Mucosa of descending colon (tissue), 3 donors: Measurements from ENCODE around the gene TNKS1BP1. TPM values are rescaled to one million over a fixed set of nuclear protein-coding genes. Genes with fewer than 3 reads are reported as not detected.

Experiments
- ATAC-seq: fragments of 200-7000 bp; cut with Tn5 transposase; one replicate; pipeline ENCODE4 v1.9.1; 2020; ENCODE audit warnings: mild to moderate bottlenecking, moderate library complexity
- DNase-seq, 3 donors: peaks; one replicate each; pipeline ENCODE4 v3.0.0-alpha.2; 2020
- H3K36me3 ChIP-seq: fragments of 200-600 bp; one replicate; pipeline ENCODE4 v1.8.0; 2021; ENCODE audit warnings: low read depth, mild to moderate bottlenecking
- H3K4me1 ChIP-seq: fragments of 200-600 bp; one replicate; pipeline ENCODE4 v1.8.0; 2021; ENCODE audit warnings: low read depth, mild to moderate bottlenecking
- H3K4me3 ChIP-seq: fragments of 200-600 bp; one replicate; pipeline ENCODE4 v1.8.0; 2021; ENCODE audit warnings: mild to moderate bottlenecking
- H3K9me3 ChIP-seq: fragments of 200-600 bp; one replicate; pipeline ENCODE4 v1.8.0; 2021; ENCODE audit warnings: mild to moderate bottlenecking
- intact Hi-C, 2 donors: fragments of 100-400 bp; cut with DNase I in 1 of 2; cut with micrococcal nuclease in 1 of 2; formaldehyde crosslinking; loops; one replicate each; pipeline versions ENCODE4 v1.11.0 to v1.11.1; 2022; cut with DNase I, micrococcal nuclease
- total RNA-seq, 3 donors: library from RNA; stranded (reverse); fragmentation: NEBNext Ultra II Directional in 2 of 3; extraction: Animal tissue kit (Norgen Biotek cat#: 25700) in 2 of 3; gene quantifications; one replicate each; pipeline versions ENCODE4 v1.2.1 to v1.2.4, GENCODE V29; 2021 to 2023
- TF ChIP-seq, protein P1 (sequence below): fragments of 200-600 bp; IDR thresholded peaks from one replicate; pipeline ENCODE4 v1.8.0; 2022; ENCODE audit warnings: antibody characterized with exemption, mild to moderate bottlenecking
- donor health status: DM: no; HTN: no; CAD: no; lungs with moderate emphysema.
- donor health status: DM: no; HTN: no; CAD: no.
- donor health status: DM: no; HTN: yes; CAD: no.

Gene TNKS1BP1
- total RNA-seq, 3 donors from 2014 or later: 90.0 to 149 (median 94.3) TPM

GRCh38 chr11:57357856-57358255 is 33.1 kb upstream of the TNKS1BP1 start:
- no peaks in the 10 kb centered on the region for H3K9me3 ChIP-seq
- ATAC-seq (no peak), DNase-seq (no peak)
- intact Hi-C loops: no loop called here
- H3K36me3 ChIP-seq: no peaks in the 10 kb centered on the region
- no peaks in the 10 kb centered on the region for H3K4me1 ChIP-seq
- H3K4me3 ChIP-seq: no peak overlapping the region
- TF ChIP-seq, protein P1, sequence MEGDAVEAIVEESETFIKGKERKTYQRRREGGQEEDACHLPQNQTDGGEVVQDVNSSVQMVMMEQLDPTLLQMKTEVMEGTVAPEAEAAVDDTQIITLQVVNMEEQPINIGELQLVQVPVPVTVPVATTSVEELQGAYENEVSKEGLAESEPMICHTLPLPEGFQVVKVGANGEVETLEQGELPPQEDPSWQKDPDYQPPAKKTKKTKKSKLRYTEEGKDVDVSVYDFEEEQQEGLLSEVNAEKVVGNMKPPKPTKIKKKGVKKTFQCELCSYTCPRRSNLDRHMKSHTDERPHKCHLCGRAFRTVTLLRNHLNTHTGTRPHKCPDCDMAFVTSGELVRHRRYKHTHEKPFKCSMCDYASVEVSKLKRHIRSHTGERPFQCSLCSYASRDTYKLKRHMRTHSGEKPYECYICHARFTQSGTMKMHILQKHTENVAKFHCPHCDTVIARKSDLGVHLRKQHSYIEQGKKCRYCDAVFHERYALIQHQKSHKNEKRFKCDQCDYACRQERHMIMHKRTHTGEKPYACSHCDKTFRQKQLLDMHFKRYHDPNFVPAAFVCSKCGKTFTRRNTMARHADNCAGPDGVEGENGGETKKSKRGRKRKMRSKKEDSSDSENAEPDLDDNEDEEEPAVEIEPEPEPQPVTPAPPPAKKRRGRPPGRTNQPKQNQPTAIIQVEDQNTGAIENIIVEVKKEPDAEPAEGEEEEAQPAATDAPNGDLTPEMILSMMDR: no peak

- TF ChIP-seq, protein P1: no peak
- intact Hi-C loops: no loop called here
- no peak overlapping the region for H3K4me3 ChIP-seq
- no peaks in the 10 kb centered on the region for H3K9me3 ChIP-seq
- no peaks in the 10 kb centered on the region for H3K36me3 ChIP-seq
- no peak for DNase-seq
- ATAC-seq: no peak
- no peaks in the 10 kb centered on the region for H3K4me1 ChIP-seq
Observed at GRCh38 chr11:57357310-57357709, 32.6 kb upstream of the TNKS1BP1 start.

GRCh38 chr11:57356268-57356667 is 31.5 kb upstream of the TNKS1BP1 start:
- no peaks in the 10 kb centered on the region for H3K9me3 ChIP-seq
- H3K4me3 ChIP-seq: no peak overlapping the region
- ATAC-seq (no peak), DNase-seq (no peak)
- TF ChIP-seq, protein P1: no peak
- intact Hi-C loops: no loop called here
- no peaks in the 10 kb centered on the region for H3K4me1 ChIP-seq
- H3K36me3 ChIP-seq: no peaks in the 10 kb centered on the region

DNA sequence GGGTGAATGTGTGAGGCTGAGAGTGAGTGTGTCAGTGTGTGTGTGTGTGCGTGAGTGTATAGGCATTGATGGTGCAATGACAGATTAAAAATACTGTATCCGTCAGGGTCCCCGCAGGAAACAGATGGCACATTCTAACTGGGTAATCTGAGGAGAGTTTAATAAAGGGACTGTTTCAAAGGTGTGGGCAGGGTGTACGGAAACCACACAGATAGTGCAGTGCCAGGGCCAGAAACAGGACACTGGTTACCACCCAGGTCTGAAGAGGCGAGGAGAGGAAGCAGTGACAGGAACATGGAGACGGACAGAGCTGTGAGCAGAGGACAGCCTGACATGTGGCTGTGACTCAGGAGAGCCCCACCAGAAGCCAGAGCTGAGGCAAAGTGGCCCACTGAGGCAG is 29.9 kb upstream of the TNKS1BP1 start:
- H3K4me3 ChIP-seq: no peak overlapping the region
- DNase-seq (no peak), ATAC-seq (no peak)
- no peaks in the 10 kb centered on the region for H3K4me1 ChIP-seq
- TF ChIP-seq, protein P1: no peak
- no peaks in the 10 kb centered on the region for H3K9me3 ChIP-seq
- intact Hi-C loops: no loop called here
- no peaks in the 10 kb centered on the region for H3K36me3 ChIP-seq

DNA sequence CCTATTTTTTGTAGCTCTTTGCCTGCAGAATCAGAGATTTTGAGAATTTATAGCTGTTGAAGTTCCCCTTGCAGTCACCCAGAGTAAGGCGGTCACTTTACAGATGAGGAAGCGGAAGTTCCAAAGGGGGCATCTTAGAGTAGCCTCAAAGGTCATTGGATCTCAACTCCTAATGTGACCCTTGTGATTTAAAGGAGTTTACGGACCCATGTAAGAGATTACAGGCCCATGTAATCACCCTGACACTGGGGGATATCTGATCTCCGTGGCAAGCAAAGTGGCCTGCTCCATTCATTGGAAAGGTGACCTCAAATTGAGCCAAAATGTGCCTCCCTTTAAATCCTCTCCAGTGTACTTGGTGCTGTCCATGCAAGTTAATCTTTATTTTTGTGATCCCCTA is 29.1 kb upstream of the TNKS1BP1 start:
- Histone ChIP-seq H3K36me3 (no peaks in the 10 kb centered on the region), H3K4me3 (no peak overlapping the region), H3K4me1 (no peaks in the 10 kb centered on the region), H3K9me3 (no peaks in the 10 kb centered on the region)
- ATAC-seq (no peak), DNase-seq (no peak)
- TF ChIP-seq, protein P1: no peak
- intact Hi-C loops: no loop called here

DNA sequence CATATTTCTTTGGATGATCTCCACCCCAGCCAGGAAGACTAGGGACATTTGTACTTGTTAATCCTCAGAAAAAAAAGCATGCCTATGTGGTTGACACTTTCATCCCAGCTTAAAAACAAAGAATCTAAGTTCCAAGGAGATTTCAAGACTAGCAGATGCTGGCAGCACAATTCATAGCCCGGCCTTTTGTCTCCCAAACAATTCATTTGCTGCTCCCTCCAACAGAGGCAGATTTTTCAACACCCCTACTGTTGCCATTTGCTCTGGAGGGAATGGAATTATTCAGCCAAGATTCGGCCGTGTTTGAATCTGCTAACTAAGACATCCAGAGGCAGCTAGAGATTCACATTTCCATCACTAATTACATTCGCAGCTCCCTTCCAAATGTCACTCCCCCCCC is 28.7 kb upstream of the TNKS1BP1 start:
- H3K4me3 ChIP-seq: no peak overlapping the region
- H3K36me3 ChIP-seq: no peaks in the 10 kb centered on the region
- ATAC-seq (no peak), DNase-seq (no peak)
- TF ChIP-seq, protein P1: no peak
- intact Hi-C loops: no loop called here
- H3K9me3 ChIP-seq: no peaks in the 10 kb centered on the region
- no peaks in the 10 kb centered on the region for H3K4me1 ChIP-seq
